Measurements from ENCODE around the gene PIK3AP1.

GRCh38 chr10:96650958-96651357 lies 69.4 kb downstream of the PIK3AP1 start:
- TF ChIP-seq MYC (IDR thresholded peaks at IDR 0.05; ENCODE audit: borderline replicate concordance, low read length) (no peak), CTCF (IDR thresholded peaks at IDR 0.05) (no peak), ESRRA (IDR thresholded peaks at IDR 0.05; ENCODE audit: borderline replicate concordance, low read length) (no peak), POLR2A (IDR thresholded peaks at IDR 0.05; ENCODE audit: low read length) (no peak), CEBPB (IDR thresholded peaks at IDR 0.05) (no peak), PBX3 (IDR thresholded peaks at IDR 0.05) (no peak), REST (IDR thresholded peaks at IDR 0.05) (no peak)
- TF ChIP-seq, protein P1, sequence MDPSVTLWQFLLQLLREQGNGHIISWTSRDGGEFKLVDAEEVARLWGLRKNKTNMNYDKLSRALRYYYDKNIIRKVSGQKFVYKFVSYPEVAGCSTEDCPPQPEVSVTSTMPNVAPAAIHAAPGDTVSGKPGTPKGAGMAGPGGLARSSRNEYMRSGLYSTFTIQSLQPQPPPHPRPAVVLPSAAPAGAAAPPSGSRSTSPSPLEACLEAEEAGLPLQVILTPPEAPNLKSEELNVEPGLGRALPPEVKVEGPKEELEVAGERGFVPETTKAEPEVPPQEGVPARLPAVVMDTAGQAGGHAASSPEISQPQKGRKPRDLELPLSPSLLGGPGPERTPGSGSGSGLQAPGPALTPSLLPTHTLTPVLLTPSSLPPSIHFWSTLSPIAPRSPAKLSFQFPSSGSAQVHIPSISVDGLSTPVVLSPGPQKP (IDR thresholded peaks at IDR 0.05; ENCODE audit: low read depth, low read length): no peak
